HG03135 (cell line): Measurements from ENCODE around the gene CDCP2.
"Not testable (repeated sequence)": the region's sequence is repeated elsewhere in the genome, so short reads cannot be mapped to it uniquely, and the experiment has no call there.

Experiments used
- ATAC-seq: cut with Tn5 transposase; IDR thresholded peaks from one replicate; pipeline ENCODE4 v1.9.1; 2021; ENCODE audit warnings: mild to moderate bottlenecking, moderate library complexity; ENCODE audit not compliant: unreplicated experiment

Gene CDCP2

DNA sequence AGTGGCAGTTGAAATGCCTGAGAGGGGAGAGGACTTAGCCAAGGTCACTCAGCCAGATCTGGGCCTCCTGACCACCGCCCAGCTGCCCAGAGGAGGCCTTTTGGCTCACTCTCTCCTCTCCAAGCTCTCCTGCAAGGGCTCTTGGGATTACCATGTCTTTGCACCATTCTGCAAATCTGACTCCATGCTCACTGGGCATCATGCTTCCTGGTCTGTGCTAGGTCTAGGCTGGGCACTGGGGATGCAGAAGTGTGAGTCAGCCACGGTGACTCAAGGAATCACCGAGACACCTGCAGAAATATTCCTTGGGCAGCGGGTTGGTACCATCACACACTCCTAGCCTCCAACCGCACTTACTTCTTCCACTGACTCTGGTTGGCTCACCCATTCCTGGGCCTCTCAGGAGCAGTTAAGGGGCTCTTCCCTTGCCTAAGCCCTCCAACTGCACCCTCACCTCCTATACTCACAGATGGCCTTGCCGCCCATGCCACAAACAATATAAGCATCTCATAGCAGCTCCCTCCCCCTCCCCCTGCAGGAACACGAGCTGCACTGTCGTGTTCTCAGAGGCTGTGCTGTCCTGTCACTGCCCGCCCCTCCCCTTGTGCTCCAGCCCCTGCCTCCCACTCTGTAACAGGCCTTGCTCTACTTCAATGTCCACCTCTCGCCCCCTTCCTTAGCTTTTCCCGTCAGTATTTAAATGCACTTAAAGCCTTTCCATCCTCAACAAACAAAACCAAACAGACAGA is 34.8 kb downstream of the CDCP2 start:
- no peak for ATAC-seq

DNA sequence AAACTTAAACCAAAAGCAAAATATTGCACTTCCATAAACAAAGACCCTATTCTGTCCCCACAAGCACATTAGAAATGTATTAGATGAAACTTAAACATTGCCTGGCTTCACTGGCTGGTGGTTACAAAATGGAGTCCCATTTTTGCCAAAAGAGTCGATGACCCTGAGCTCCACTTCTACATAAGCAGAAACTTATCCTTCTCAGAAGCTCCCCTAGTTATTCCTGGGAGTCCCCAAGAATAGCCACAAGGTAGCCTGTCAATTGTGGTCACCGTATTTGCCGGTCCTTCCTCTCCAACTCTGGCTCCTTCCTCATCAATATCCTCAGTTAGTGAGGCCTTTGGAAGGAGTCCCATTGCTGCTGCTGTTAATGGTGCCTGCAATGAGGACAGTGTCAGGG is 37.3 kb downstream of the CDCP2 start:
- no peak for ATAC-seq

DNA sequence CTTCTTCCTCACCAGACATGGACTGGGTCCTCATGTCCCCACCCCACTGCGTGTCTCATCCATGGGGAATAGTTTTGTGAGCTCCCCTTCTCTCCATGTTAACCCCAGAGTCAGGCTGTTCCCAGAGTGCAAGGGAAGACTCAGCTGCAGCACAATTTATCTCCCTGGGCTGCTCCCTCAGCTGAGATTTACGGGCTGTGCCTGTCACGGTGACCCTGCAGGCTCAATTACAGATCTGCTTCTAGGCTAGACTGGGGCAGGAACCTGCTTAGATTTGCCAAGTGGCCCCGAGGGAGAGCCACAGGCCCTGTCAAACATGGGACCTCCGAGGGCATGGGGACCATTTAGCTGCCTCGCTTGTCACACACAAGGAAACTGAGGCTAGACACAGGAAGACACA is 37.8 kb downstream of the CDCP2 start:
- ATAC-seq, result no peak

DNA sequence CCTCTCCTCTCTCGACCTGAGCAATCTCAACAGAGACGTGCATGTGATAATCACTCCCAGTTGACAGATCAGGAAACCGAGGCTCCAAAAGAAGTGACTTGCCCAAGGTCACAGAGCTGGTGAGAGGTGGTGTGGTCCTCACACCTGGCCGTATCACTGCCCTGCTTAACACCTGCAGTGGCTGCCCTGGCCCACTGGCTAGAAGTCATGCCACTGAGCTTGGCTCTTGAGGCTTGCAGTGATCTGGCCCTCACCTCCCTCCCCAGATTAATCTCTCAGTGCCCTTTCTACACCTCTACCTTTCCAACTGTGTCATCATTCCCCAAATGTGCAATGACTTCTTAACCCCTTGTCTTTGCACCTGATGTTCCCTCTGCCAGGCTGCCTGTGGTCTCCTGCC is 38.8 kb downstream of the CDCP2 start:
- no peak for ATAC-seq

DNA sequence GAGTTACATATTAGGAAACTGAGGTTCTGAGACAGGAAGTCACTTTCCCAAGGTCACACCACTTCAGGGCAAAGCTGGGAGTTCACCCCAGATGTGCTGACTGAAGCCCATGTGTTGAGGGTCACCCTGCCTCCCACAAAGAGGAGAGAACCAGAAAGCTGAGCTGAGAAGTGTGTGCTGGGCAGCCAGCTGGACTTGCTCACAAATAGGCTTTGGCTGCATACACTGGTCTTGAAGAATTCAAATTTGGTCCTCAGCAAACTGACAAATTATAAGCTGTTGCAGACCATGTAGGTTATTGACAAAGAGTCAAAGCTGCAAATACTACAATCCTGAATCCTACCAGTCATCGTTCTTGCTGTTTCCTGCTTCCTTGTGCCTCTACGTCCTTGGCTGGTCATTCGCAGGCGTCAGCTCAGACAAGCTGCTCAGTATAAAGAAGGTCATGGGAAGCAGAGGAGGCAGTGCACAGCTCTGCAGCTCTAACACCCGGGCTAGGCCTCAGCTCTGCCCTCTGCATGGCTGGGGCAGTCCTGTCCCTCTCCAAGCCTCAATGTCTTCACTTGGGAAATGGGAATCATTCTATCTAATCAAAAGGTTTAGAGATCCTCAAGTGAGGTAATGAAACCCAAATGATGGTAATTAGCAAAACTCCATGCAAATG is 40.0 kb downstream of the CDCP2 start:
- ATAC-seq, result no peak

DNA sequence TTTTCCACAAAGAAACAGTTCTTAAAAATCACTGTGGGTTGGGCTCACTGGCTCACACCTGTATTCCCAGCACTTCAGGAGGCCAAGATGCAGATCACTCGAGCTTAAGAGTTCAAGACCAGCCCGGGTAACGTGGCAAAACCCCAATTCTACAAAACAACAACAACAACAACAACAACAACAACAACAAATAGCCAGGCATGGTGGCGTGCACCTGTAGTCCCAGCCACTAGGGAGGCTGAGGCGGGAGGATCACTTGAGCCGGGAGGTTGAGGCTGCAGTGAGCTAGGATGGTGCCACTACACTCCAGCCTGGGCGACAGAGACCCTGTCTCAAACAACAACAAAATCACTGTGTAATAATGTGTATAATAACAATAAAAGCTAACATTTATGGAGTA is 40.8 kb downstream of the CDCP2 start:
- no peak for ATAC-seq

DNA sequence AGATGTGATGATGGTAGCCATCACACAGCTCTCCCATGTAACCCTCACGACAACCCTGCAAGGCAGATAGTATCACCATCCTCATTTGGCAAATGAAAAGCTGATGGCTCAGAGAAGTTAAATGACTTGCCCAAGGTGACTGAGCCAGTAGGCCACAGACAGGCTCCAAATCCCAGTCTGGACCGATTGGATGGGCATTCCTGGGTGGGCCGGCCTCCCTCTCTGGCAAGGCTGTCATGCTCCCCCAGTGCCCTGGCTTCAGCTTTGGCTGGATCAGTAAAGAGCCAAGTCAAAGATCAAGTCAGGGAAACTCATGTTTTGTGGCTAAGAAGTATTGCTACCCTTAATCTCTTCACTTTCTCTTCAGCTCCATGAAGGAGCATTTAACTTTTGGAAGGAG is 41.2 kb downstream of the CDCP2 start:
- ATAC-seq, result no peak

DNA sequence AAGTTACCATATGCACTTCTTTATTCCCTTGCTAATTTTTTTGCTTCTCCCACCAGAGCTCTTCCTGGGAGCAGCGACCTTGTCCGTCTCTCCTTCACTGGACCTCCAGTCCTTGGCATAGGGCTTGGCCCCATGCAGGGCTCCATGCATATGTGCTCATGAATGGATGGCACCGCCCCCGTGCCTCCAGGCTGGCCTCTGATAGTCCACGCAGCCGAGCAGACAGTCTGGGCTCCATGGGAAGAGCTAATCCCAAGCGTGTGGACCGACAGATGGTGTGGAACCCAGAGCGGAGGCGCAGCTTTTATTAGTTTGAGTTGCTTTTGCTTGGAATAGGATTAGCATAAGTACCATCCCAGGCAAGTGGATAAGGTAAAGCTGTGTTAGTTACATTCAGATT is 41.8 kb downstream of the CDCP2 start:
- no peak for ATAC-seq

DNA sequence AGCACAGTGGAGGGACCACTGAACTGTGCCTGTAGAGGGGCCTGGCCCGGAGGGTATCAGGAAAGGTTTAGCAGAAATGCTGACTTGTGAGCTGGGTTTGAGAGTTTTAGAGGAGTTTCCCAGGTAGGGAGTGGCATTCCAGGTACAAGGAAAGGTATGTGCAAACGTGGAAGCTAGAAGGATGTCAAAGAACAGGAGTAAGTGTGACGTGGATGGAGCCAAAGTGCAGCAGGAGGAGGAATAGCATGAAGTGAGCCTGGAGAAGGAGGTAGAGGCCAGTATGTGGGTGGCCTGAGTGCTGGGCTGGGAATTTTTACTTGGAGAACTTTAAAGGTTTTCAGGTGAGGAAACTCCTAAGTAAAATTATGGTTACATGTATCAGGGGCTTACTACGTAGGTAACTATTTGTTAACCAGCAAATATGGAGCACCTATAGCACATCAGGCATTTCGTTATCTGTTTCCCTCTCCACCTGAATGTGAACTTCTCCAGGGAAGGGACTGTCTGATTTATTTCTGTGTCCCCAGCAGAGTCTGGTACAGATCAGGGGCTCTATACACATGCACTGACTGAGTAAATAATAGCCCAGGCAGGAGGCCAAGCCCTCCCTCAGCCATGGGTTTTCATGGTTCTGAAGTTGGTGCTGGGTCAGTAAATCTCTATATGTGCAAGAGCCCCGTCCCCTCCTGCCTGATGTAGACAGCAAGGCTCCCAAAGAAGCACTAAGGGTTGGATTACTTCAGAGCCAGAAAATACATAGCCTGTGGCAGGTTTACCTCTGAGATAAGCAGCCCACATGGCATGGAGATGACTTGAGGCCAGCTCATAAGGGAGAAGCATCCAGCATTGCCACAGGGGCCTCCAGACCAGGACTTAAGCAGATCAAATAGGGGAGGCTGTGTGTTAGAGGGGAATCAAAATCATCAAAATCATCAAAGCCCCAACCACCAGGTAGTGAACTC is 43.4 kb downstream of the CDCP2 start:
- no peak for ATAC-seq

DNA sequence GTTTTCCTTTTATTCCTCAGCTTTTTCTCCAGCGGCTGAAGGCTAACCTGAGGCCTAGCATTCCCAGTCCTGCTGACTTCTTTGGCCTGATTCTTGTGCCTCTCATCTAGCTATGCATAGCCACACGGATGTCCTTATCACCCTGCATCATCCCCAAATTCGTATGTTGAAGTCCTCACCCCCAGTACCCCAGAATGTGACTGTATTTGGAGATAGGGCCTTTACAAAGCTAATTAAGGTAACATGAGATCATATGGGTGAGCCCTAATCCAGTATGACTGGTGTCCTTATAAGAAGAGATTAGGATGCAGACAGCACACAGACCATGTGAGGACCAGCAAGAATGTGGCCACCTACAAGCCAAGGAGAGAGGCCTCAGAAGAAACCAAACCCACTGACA is 44.6 kb downstream of the CDCP2 start:
- ATAC-seq, result no peak

DNA sequence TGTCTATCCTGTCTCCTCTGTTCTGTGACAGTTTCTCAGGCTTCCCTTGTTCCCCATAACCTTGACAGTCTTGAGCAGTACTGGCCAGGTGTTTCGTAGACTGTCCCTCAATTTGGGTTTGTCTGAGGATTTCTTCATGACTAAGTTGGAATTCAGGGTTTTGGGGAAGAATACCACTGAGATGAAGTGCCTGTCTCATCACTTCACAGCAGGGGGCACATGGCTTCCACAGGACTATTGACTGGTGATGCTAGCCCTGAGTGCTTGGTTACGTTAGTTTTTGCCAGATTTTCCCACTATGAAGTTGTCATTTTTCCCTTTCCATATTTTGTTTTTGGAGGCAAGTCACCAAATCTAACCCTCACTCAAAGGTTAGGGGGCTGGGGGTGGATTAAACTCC is 45.7 kb downstream of the CDCP2 start:
- no peak for ATAC-seq

DNA sequence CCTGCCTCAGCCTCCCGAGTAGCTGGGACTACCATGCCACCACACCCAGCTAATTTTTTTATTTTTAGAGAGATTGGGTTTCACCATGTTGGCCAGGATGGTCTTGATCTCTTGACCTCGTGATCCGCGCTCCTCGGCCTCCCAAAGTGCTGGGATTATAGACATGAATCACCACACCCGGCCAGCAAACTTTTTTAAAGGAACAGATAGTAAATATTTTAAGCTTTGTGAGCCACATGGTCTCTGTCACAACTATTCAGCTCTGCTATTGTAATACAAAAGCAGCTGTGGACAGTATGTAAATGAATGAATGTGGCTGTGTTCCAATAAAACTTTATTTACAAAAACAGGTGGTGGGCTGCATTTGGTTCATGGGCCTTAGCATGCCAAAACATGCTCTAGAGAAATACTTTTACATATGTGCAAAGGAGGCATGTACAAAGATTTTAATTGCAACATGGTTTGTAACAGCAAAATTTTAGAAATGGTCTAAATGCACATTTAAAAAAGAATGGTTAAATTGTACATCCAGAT is 47.0 kb downstream of the CDCP2 start:
- ATAC-seq, result no peak

DNA sequence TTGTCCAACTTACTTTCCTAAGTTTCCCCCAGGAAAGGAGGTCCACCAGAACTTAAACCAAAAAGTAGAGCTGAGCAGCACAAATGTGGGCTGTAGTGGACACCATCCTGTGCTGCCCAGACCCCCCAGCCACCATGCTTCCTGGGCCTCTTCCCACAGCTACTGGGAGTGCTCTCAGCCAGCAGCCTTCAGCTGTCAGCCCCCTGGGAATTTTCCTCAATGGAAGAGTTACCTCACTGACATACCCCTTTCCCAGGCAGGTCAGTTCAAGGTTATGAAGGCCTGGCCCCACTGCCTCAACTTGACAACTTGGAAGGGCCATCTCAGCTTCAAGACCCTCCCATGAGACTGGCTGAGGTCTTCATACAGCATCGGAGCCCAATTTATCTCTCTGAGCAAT is 47.7 kb downstream of the CDCP2 start:
- no peak for ATAC-seq

DNA sequence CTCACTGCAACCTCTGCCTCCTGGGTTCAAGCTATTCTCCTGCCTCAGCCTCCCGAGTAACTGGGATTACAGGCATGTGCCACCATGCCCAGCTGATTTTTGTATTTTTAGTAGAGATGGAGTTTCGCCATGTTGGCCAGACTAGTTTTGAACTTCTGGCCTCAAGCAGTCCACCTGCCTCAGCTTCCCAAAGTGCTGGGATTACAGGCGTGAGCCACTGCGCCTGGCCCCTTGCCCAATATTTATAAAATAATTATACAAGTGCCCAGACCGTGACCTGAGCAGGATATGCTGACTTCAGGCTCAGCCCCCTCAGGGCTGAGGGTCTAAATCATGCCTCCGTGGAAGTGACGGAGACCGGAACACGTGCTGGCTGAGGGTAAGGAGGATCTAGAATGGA is 48.2 kb downstream of the CDCP2 start:
- ATAC-seq, result not testable (repeated sequence)

DNA sequence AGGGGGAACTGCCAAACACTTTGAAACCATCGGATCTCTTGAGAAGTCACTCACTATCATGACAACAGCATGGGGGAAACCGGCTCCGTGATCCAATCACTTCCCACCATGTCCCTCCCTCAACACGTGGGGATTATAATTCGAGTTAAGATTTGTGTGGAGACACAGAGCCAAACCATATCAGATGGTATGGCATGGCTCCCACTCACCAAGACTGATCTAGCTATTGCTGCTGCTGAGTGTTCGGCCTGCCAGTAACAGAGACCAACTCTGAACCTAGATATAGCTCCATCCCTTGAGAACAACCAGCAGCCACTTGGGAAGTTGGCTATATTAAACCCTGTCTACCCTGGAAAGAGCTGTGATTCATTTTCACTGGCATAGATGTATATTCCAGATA is 49.4 kb downstream of the CDCP2 start:
- ATAC-seq, result no peak

DNA sequence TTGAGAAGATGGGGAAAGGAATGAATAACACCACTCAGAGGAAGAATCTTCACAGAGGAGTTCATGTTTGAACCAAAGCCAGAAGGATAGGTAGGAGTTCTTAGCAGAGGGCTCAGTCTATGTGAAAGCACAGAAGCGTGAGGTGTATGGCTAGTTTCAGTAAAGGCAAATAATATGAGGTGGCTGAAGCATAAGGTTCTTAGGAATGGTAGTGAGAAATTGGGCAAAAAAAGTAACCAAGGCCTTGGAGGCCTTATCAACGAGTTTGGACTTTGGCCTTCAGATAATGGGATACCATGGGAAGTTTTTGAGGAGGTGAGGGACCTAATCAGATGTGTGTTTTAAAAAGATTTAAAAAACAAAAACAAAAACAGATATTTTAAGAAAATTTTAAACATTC is 52.3 kb downstream of the CDCP2 start:
- no peak for ATAC-seq

DNA sequence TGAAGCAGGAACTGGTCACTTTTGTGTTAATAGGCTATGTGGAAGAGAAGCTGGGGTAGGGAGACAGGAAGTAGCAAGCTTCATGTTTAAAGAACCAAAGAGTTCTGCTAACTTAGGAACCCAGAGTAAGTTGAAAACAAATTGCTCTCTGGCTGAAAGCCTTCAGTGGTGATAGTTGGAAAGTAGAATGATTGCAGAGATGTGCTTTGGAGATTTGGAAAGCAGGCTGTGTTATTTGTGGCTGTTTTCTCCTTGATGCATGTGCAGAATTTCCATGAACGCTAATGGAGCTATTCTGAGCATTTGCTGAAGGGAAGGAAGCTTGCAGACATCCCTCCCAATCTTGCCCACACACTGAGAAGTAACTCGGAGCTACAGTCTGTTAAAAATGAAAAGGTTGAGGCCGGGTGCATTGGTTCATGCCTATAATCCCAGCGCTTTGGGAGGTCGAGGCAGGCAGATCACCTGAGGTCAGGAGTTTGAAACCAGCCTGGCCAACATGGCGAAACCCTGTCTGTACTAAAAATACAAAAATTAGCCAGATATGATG is 53.7 kb downstream of the CDCP2 start:
- ATAC-seq, result no peak

DNA sequence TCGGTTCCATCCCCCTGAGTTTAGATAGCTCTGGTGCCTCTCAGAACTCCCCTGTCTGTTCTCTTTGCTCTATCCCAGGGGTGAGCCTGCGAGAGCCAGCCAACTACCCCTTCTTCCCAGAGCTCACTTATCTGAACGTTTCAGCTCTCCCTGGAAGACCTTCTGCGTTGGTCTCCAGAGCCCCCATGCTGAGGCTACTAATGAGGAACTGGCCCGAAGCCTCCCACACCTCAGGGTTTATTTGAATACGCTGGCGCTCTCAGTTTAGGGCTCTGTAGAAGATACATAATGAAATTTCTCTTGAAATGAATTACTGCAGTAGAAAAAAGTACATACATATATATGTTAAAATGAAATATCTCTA is 55.9 kb downstream of the CDCP2 start:
- ATAC-seq, result no peak

DNA sequence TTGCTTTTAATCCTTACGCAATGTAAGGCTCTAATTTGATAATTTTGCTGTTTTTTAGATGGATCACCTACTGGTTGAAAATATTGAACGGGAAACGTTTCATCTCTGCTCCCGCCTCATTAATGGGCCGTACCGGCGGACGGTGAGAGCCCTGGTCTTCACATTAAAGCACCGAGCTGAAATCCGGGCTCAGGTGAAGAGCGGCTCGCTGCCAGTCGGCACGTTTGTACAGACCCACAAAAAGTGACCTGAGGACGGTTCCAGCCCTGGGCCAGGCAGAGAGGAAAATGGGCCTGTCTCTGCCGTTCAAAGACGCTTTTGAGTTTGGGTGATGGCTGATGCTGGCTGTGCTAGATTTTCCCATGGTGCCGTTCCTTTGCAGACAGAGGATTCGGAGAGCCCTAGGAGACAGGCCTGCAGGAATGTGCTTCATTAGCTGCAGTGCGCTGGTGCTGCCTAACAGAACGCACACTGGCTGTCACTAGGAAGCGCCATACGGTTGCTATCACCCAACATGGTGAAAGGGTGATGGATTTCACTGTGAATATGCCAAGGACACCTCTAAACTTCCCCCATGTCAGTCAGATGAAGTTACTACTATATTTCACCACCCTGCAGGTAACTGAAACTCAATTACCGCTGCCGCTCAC is 56.4 kb downstream of the CDCP2 start:
- ATAC-seq, result no peak

DNA sequence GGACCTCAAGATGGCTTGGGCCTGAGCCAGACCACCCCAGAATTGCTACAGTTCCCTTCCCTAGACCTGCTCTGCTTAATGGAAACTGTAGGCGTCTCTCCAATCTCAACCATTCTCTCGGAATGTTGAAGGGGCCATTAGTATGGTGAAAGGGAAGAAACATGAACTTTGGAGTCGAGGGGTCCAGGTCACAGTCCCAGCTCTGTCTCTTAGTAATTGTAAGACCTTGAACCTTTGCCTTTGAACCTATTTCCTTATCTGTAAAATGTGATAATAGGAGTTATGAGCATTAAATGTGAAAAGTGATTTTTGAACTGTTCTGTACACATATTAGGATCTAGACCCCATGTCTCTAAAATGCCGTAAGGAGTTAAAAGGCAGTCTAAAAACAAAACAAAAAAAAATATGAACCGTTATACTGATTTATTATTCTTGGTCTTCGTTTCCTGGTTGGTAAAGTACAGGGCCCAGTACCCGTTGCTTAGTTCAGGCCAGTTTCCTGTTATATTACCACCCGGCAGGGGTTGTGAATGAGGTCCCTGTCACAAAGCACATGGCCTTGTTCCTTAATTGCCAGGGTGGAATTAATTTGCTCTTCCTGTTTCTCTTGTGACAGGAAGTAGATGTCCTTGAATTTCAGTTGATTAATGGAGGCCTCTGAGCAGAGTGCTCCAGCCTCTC is 57.1 kb downstream of the CDCP2 start:
- ATAC-seq, result no peak
